Upper lobe of left lung (tissue), 4 donors: ENCODE data around the gene CAST.

Experiments
- CTCF ChIP-seq, 6 experiments: fragments of 450-650 bp in 4 of 6; fragments of 200-600 bp in 2 of 6; sonication (generic) in 2 of 6; IDR thresholded peaks; one replicate each; pipeline ENCODE4 v1.5.1; 2016 to 2019; ENCODE audit warnings: antibody characterized with exemption in 6 of 6
- POLR2A ChIP-seq, 4 donors: fragments of 450-650 bp; IDR thresholded peaks; one replicate each; pipeline ENCODE4 v1.5.1; 2016 to 2017; ENCODE audit warnings: antibody characterized with exemption in 4 of 4, mild to moderate bottlenecking in 2 of 4

- TF ChIP-seq POLR2A (IDR thresholded peaks at IDR 0.05) (no peak), CTCF (IDR thresholded peaks at IDR 0.05) (no peak)
These were observed 3.0 kb upstream of the CAST start for GRCh38 chr5:96659170-96659569.
